ENCODE data around the gene DNAH3.

Gene DNAH3

GRCh38 chr16:20916942-20917341 is 233.7 kb downstream of the DNAH3 start:
- in situ Hi-C loops (cut with HindIII; ENCODE audit: low sequenced_read_pairs), result no loop called here

GRCh38 chr16:20916289-20916688 is 234.4 kb downstream of the DNAH3 start:
- in situ Hi-C loops (cut with HindIII; ENCODE audit: low sequenced_read_pairs), result no loop called here

- in situ Hi-C loops (cut with HindIII; ENCODE audit: low sequenced_read_pairs), result no loop called here
Observed at GRCh38 chr16:20911361-20911760, 239.3 kb downstream of the DNAH3 start.

- in situ Hi-C loops (cut with HindIII; ENCODE audit: low sequenced_read_pairs), result no loop called here
Observed at GRCh38 chr16:20910781-20911321, 239.8 kb downstream of the DNAH3 start.

- in situ Hi-C loops (cut with HindIII; ENCODE audit: low sequenced_read_pairs), result no loop called here
Observed at GRCh38 chr16:20906341-20907255, 244.0 kb downstream of the DNAH3 start.

GRCh38 chr16:20905576-20905975 is 245.1 kb downstream of the DNAH3 start:
- in situ Hi-C loops (cut with HindIII; ENCODE audit: low sequenced_read_pairs), result no loop called here

GRCh38 chr16:20904507-20905081 is 246.1 kb downstream of the DNAH3 start:
- in situ Hi-C loops (cut with HindIII; ENCODE audit: low sequenced_read_pairs), result no loop called here

GRCh38 chr16:20903899-20904506 is 246.6 kb downstream of the DNAH3 start:
- in situ Hi-C loops (cut with HindIII; ENCODE audit: low sequenced_read_pairs), result no loop called here

GRCh38 chr16:20903116-20903898 is 247.3 kb downstream of the DNAH3 start:
- in situ Hi-C loops (cut with HindIII; ENCODE audit: low sequenced_read_pairs), result no loop called here

- in situ Hi-C loops (cut with HindIII; ENCODE audit: low sequenced_read_pairs), result no loop called here
Observed at GRCh38 chr16:20902426-20902825, 248.2 kb downstream of the DNAH3 start.

- in situ Hi-C loops (cut with HindIII; ENCODE audit: low sequenced_read_pairs), result no loop called here
Observed at GRCh38 chr16:20901436-20902112, 249.1 kb downstream of the DNAH3 start.

GRCh38 chr16:20901068-20901435 is 249.6 kb downstream of the DNAH3 start:
- in situ Hi-C loops (cut with HindIII; ENCODE audit: low sequenced_read_pairs), result no loop called here

- in situ Hi-C loops (cut with HindIII; ENCODE audit: low sequenced_read_pairs), result no loop called here
Observed at GRCh38 chr16:20900299-20901067, 250.2 kb downstream of the DNAH3 start, which contains the start of the genes DCUN1D3 and LYRM1. DCUN1D3 (minus strand) TSS chr16:20900358; CDS start chr16:20862538, 37,820 bp downstream. LYRM1 (plus strand) TSS chr16:20900771; CDS start chr16:20915556, 14,785 bp downstream.

- in situ Hi-C loops (cut with HindIII; ENCODE audit: low sequenced_read_pairs), result no loop called here
Observed at GRCh38 chr16:20899477-20900298, 251.0 kb downstream of the DNAH3 start.

GRCh38 chr16:20899071-20899470 is 251.6 kb downstream of the DNAH3 start:
- in situ Hi-C loops (cut with HindIII; ENCODE audit: low sequenced_read_pairs), result no loop called here

GRCh38 chr16:20897922-20898321 is 252.7 kb downstream of the DNAH3 start:
- in situ Hi-C loops (cut with HindIII; ENCODE audit: low sequenced_read_pairs), result no loop called here

- in situ Hi-C loops (cut with HindIII; ENCODE audit: low sequenced_read_pairs), result no loop called here
Observed at GRCh38 chr16:20897253-20897897, 253.3 kb downstream of the DNAH3 start.

- in situ Hi-C loops (cut with HindIII; ENCODE audit: low sequenced_read_pairs), result no loop called here
Observed at GRCh38 chr16:20894388-20894787, 256.3 kb downstream of the DNAH3 start.
